NCI-H1105 treated with DMSO at 0.1 percent for 48 hours (cell line): Measurements from ENCODE around the gene RAI1.

Source experiments
- DNase-seq: peaks from one replicate; lab custom pipeline; 2025; lab: John Stamatoyannopoulos, UW

RAI1 gene

DNA sequence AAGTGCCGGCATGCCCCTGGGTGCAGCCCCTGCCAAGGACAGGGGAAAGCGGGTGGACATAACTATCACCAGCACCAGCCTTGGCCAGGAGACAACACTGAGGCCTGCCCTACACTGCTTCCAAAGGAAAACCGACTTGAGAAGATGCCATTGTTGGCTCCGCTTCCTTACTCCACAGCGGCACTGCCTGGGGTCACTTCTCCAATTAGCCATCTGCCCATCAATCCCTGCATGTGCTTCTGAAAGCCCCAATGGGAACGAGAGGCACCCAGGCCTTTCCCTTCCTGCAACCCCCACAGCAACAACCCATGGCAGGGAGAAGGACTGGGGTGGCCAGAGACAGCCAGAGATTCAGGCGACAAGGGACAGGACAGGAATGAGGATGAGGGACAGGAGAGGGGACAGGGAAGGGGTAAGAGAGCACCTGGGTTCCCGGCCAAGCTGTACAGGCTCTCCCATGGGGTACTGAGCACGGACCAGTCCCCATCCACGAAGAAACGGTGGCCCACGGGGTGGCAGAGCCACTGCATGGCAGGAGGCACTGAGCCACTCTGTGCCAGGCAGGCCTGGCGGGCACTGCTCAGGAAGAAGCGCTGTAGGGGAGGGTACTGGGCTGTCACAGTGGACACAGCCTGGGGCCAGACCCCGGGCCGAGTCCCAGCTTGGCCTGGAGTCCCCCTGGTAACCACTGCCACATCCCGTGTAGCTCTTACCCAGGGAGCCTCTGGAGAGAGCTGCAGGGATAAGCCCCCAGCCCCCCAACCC lies 134.4 kb downstream of the RAI1 start:
- no peak for DNase-seq

DNA sequence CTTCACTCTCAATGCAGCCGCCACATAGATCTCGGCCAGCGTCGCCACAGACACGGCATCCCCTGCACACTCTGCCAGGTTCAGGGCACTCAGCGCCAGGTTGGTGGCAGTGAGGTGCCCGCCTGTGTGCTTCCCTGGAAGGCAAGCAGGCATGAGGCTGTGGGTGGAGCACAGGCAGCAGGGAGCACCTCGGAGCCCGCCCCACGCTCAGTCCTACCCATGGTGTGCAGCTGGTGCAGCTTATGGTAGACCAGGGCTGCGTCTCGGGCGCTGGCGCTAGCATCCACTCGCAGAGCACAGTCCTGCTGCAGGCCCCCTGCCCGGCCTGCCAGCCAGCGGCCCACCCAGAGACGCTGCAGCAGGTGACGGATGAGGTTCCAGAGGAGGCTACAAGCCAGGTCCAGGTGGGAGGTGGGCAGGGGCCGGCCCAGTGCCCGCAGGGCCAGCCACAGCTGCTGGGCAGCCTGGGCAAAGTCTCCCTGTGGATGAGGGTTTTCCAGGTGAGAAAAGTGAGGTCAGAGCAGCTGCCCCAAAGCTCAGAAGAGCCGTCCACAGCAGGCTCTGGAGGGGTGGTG lies 135.1 kb downstream of the RAI1 start:
- no peak for DNase-seq

DNA sequence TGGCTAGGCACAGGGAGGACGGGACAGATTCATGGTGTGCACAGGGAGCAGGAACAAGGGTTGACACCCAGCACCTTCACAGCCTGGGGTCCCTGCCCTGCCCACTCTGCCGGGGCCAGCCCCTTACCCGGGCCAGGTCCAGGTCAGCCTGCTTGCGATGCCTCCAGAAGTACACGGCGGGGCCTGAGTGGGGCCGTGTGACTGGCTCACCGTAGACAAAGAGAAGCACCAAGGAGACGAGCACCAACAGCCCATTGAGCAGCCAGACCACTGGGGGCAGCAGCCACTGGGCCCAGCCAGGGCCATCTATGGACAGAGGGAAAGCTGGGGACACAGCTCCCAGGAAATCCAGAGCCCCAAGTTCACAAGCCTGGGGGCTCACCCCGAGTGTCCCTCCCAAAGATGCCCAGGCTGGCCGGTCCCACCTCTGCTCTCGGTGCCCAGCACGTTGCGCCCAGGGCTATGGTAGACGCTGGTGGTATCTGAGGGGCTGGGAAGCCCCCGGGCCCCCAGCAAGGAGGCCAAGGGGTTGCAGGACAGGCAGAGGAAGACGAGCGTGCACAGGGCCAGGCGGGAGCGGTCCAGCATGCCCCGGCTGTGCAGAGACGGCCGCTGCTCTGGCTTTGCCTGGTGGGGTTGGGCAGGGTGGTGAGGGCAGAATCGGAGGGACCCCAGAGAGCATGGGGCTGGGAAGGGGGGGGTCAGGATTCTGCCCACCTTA lies 135.7 kb downstream of the RAI1 start:
- DNase-seq, result no peak

DNA sequence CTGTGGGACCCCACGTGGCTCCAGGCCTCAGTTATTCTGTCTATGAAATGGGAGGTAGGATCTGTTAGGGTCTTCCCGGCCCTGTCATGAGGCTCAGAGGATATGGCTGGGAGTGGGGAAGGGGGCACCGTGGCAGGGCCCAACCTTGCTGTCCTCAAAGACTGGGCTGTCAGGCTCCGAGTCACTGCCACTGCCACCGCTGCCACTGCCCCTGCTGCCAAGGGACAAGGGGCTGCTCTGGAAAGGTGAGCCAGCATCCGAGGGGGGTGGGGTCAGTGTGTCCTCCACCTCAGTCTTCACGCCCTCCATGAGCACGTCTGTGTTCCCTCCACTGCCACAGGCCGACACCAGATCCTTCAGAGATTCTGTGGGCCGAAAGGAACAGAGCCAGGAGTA lies 136.3 kb downstream of the RAI1 start:
- no peak for DNase-seq

DNA sequence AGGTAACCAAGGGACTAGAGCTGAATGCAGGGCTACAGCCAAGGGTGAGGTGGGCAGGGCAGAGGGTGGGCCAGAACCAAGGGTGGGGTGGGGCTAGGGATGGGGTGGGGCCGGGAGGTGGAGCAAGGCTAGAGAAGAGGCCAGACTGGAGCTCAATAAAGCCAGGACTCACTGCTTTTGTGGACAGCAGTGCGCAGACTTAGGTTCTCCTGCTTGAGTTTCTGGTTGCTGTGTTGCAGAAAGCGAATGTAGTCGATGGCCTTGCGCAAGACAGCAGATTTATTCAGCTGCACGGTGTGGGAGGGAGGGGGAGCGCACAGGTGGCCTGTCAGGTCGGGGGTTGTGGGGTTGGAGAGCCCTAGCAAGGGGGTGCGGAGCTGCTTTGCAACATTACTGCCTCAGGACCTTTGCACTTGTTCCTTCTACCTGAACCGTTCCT lies 136.8 kb downstream of the RAI1 start:
- peak; percentile 14 for DNase-seq

DNA sequence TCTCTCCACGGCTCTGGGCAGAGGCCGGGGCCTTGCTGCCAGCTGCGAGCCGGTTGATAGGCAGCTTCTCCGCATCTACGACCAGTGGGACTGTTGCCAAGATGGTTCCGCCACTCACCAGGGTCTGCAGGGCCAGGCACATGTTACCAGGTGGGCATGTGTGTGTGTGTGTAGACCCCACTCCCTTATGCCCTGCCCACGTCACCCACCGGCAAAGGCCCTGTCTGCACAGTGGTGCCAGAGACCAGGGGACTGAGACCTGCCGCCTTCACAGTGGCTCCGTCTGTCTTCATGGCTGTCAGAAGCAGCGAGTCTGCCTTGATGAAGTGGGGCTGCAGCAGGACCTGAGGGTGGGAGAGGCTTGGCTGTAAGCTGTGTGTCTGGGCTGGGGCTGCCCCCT lies 137.9 kb downstream of the RAI1 start:
- DNase-seq, result no peak

DNA sequence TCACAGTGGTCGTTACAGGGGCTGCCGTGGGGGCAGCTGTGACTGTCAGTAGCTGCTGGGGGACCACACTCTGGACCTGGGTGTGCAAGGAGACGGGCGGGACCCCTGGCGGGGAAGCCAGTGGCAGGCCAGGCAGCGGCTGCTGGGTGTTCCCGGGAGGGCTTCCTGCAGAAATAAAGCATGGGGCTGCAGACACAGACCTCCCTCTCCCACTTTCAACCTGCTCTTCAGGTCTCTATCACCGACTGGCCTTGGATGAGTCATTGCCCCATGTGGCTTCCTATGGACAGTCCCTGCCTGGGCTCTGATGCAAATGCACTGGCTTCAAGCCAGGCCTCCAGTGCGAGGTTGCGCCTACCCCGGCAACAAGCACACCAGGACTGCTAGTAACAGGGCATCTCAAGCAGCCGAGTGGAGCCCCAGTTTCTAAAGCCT lies 138.3 kb downstream of the RAI1 start:
- no peak for DNase-seq

- no peak for DNase-seq
Observed at GRCh38 chr17:17820046-17820445, 138.8 kb downstream of the RAI1 start.

DNA sequence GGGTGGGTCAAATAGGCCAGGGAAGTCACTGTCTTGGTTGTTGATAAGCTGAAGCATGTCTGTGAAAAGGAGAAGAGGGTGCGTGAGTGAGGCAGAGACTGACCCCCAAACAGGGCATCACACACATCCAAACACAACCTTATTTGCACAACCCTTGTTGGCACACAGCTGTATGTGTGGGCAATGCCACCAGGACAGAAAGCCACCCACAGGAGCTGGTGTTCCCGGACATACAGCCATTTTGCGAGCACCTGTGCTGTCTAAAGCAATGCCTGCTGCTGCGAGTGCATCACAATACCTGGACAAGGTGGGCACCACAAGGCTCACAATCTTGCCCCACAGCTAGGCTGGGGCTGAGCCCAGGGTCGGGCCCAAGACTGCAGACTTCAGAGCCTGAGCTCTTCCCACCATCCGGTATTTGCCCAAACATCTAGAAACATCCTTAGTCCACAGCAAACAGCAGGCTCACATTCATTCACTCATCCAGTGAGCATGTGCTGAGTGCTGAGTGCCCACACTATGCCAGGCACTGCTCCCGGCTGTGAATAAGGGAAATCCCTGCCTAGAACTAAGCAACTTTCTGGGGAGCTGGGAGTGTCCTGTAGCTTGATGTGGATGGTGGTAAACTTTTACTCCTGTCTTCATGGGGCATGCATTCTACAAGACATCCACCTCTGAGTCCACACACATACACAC lies 139.4 kb downstream of the RAI1 start:
- DNase-seq, result no peak

DNA sequence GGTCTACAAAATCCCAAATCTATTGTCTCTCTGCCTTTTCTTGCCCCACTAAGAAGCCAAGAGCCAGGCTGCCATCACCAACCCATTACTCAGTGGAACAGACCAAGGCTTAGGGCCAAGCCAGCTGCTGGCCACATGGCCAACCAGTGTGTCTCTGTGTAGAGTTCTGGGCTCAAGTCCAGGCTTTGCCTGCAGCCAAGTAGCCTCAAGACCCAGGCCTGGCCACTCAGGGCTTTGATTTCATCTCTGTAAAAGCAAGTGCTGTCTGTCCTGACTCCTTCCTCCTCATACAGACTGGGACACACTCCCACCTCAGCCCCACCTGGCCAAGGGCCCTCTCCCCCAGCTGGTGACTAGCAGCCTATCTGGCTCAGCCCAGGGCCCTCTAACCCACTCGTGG lies 140.9 kb downstream of the RAI1 start:
- DNase-seq, result no peak

- no peak for DNase-seq
Observed at GRCh38 chr17:17822616-17823015, 141.4 kb downstream of the RAI1 start.

DNA sequence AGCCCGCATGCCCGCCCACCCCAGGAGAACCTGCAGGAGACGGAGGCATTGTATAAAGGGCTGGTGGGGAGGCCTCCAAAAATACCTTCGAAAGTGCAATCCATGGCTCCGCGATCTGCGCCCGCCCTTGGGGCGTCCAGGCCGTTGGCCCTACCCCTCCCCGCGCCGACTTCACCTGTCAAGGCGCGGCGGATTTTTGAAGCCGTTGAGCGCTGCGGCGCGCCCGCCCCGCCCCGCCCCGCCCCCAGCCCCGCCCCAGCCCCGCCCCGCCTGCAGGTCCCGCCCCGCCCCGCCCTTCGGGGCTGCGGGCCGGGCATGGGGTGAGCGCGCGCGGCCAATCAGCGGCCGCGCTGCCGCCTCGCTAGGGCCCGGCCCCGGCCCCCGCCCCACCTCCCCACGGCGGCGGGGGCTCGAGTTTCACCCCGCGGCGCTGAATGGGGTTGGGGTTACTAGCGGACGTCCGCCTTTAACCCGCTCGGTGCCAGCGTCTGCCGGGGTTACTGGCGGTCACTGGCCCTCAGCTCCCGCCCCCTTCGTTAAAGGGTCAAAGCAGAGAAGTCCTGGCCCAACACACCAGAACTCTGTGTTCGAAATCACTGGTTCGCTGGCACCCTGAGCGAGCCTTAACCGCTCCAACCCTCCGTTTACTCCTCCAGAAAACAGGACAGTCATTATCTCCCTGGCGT lies 142.3 kb downstream of the RAI1 start:
- DNase-seq, result peak; percentile 94

GRCh38 chr17:17824119-17824782 lies 143.0 kb downstream of the RAI1 start:
- DNase-seq, result peak; percentile 94

DNA sequence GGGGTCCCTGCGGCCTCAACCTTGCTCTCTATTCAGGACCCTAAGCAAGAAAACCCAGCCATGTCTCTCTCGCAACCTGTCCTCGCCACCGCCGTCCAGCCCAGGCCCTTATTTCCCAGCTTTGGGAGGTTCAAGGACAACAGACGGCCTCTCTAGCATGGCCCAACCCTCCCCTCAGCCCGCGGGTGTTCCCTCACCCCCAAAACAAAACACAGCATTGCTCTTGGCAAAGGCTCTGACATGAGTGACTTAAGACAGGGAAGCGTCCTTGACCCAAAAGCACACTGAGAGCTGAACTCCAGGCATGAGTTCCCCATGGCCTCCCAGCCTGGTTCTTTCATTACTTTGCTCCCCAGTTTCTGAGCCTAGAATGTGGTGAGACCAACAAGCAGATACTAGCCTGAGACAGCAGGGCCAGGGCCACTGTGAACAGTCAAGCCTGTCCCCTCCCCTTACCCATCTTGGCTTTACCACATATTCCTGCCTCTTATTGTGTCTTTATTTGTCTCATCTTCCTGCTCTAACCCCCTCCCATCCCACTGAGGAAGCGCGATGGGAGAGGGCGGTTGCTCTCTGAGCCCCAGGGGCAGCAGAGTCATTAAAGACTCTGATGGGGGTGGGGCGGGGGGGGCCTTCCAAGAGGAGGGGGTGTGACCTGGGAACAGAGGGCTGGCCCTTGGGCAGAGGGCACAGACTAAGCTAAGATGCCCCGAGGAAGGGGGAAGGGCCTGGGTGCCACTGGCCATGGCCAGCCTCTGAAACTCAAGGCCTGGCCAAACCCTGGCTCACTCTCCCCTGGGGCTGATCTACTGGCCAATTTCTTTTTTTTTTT lies 143.7 kb downstream of the RAI1 start:
- no peak for DNase-seq

DNA sequence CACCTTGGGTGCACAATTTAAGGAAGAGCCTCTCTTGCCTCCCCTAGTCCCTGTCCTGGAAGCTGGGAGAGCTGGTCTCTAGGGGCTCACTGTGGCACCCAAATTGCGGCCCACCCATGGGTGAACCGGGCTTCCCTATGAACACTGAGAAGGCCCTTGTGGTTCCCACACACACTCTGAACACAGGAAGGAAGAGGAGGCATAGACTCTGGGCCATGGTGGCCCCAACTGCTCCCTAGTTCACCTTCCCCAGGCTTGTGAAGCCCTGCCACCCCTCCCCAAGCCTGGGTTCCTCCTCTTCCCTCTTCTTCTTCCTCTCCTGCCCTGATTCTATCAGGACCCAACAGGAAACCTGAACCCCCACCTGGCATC lies 145.1 kb downstream of the RAI1 start:
- no peak for DNase-seq

GRCh38 chr17:17826942-17827785 lies 145.9 kb downstream of the RAI1 start:
- DNase-seq, result no peak

DNA sequence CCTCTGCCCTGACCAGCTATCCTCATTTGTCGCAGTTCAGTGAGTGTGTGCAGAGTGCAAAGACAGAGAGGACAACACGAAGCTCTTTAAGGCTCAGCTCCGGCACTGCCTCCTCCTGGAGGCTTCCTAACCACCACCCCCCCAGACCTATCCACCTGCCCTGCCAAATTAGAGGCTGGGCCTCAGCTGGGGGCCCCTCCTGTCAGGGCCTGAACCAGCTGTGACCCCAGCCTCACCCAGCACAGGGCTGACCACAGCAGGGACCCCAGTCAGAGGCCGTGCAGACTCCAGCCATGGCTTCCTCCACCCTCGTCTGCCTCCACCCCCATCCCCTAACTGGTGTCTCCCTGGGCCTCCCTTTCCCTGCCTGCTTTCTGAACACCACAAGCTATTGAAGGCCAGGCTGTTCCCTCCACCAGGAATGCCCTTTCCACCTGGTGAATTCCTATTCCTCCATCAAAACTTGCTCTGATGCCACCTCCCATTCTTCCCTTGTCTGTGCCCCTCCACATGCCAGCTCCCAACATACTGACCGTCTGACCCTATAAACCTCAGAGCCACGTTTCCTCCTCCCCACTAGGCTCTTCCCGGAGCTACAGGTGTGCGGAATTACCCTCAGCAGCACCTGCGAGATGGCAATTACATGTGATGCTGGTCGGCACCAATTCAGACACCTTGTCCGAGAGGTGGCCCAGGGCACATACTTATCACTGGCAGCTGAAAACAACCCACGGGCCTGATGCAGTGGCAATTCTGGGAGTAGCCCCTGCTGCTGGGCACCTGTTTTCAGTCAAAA lies 146.8 kb downstream of the RAI1 start:
- no peak for DNase-seq

GRCh38 chr17:17830269-17830567 lies 149.0 kb downstream of the RAI1 start:
- no peak for DNase-seq

DNA sequence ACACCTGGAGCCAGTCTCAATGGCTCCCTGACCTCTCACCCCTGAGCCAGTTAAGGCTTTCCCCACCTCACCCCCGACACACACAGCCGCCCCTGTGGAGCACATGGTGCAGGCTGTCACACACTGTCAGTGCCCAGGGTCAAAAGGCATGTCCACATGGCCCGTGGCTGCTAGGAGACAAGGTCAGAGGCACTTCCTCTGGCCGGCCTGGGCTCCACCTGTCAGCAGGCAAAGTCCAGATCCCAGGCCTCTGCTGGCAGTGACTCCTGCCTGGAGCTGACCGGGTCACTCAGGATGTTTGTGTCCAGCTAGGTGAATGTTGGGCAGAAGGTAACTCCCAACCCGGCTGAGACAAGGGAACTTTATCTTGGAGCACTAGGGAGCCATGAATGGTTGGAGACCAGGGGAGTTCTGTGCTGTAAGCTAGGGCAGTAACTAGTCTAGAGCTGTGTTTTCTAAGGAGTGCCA lies 149.5 kb downstream of the RAI1 start:
- DNase-seq, result no peak
